ENCODE measurements around the gene RNFT2.
"Not testable (repeated sequence)": the region's sequence is repeated elsewhere in the genome, so short reads cannot be mapped to it uniquely, and the experiment has no call there.

The RNFT2 gene

DNA sequence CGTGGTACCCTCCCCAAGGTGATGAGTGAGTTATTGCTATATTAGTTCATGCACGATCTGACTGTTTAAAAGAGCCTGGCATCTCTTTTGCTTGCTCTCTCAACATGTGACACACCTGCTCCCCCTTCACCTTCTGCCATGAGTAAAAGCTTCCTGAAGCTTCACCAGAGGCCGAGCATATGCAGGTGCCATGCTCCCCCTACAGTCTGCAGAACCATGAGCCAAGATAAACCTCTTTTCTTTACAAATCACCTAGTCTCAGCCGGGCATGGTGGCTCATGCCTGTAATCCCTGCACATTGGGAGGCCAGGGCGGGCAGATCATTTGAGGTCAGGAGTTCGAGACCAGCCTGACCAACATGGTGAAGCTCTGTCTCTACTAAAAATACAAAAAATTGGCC lies 61.8 kb downstream of the RNFT2 start:
- DNase-seq, result no peak

DNA sequence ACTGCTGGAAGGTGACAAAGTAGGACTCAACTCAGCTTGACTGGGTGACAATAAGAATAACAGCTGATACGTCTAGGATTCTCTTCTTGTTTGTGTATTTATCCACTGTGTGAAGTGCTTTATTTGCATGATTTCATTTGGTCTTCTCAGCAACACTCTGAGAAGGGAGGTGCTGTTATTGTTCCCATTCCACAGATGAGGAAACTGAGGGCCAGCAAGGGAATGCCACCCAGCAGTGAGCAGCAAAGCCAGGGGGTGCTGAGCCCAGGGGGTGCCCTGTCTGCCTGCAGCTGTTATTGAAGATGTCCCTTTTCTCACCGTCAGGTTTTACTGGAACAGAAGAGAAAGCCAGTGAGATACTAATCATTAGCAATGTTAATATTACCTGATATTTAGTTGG lies 62.8 kb downstream of the RNFT2 start:
- DNase-seq, result no peak

DNA sequence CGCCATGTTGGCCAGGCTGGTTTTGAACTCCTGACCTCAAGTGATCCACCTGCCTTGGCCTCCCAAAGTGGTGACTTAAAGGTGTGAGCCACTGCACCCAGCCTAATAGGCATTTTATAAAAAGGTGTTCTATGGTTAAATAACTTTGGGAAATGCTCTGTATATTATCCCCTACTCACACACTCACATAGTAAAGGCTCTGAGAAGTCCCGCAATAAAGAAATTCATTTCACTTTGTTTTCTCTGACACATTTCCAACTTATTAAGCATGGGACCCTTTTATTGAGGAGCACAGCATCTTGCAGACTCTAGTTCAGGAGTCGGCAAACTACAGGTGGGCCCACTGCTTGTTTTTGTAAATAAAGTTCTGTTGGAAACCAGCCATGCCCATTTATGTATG lies 63.9 kb downstream of the RNFT2 start:
- DNase-seq, result no peak

DNA sequence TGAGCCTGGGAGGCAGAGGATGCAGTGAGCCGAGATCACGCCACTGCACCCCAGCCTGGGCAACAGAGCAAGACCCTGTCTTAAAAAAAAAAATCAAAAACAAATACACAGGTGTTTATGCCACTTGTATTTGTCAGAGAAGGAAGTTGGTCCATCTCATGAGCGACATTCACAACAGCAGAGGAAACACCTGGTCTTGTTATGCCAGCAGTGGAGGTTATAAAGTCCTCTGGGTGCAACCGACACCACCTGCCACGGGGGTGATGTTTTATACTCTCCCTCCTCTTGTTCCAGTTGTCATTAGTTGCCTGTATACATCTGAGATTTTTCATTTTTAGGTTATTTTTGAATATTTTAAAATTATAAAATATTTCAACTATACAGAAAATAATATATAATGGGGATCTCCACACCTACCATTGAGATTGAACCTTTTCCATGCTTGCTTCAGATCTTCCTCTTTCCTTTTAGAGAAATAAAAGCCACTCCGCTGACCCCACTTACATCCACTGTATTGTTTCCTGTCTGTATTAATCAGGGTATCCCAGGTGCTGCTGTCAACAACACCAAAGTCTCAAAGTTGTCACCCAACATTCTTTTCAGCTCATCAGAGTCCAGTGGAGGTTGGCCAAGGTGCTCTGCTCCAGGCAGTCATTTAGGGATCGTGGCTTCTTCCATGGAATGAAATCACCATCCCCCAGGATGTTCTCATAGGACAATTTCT lies 65.1 kb downstream of the RNFT2 start:
- no peak for DNase-seq

DNA sequence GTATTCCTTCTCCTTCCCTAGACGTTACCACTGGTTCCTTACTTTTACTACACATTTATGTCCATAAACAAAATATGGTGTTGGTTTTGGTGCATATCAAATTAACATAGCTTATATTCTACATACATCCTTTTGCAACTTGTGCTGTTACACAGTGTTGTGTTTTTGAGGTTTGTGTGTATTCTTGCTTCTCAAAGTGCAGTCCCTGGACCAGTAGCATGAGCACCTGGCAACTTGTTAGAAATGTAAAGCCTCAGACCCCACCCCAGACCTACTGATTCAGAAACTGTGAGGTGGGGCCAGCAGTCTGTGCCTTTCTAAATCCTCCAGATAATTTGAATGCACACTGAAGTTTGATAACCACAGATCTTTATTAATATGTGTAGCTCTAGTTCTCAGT lies 65.9 kb downstream of the RNFT2 start:
- DNase-seq, result no peak

DNA sequence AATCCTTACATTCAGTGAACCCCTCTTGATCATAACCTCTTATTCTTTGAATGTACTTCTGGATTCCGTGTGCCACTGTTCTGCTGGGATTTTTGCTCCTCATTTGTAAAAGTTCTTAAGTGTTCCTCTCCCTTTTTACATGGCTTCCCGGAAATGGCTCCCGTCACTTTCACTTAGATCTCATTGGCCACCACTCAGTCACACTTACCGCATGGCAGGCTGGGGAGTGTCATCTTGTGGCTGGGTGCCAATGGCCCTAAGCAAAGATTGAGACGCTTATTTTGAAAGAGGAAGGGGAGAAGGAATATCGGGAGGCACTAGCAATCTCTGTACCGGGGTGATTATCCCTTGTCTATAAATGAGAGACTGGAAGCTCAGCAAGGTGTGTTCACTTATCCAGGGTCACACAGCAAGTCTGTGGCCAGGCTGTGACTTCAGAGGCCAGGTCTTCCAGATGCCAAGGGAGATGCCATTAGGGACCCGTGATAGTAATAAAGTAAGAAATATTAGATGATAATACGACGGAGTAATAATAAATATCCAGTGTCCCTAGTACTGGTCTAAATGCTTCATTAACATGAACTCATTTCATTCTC lies 68.8 kb downstream of the RNFT2 start:
- DNase-seq, result no peak

DNA sequence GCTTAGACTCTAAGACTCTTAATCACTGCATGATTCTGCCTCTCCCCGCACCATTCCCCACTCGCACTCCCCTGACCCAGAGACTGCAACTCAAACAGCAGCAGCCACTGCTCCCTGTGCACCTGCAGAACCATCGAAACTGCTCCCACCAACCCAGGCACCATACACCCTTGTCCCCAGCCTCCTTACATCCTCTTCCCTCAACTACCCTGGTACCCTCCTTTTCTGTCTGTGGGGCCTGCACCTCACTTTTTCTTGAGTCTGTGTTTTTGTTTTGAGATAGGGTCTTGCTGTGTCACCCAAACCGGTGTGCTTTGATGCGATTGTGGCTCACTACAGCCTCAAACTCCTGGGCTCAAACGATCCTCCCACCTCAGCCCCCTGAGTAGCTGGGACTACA lies 69.4 kb downstream of the RNFT2 start:
- no peak for DNase-seq

DNA sequence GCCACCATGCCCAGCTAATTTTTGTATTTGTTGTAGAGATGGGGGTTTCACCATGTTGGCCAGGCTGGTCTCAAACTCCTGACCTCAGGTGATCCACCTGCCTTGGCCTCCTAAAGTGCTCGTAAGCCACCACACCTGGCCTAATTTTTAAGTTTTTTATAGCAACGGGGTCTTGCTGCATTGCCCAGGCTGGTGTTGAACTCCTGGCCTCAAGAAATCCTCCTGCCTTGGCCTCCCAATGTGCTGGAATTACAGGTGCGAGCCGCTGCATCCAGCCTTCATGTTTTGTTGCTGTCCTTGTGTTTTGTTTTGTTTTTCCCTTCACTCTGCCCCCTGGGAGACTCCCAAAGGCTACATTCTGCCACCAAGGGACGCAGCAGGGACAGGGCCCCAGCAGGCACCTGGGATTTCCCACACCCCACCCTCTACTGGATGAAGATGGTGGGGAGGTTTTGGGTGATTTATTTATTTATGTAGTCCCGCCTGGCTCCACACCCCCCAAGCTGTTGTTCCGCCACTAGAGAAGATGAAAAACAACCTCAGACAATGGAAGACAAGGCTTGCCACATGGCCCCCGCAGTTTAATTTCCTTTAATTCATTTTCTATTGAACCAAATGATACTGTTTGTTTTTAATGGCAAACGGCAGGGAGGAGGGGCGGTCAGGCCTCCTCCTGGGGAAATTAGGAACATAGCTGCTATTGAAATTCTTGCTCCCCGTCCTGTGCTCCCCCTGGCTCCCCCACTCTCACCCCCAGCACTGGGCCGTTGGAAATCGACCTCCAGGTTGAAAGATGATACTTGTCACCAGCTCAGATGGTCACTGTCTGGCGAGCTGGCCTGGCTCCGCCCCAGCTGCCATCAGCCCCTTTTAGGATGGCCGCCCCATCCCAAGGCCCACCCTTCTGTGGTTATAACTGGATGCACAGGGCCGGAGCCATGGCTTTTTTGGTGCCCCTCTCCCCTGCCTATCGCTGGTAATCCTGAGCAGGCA lies 70.3 kb downstream of the RNFT2 start:
- DNase-seq, result no peak

DNA sequence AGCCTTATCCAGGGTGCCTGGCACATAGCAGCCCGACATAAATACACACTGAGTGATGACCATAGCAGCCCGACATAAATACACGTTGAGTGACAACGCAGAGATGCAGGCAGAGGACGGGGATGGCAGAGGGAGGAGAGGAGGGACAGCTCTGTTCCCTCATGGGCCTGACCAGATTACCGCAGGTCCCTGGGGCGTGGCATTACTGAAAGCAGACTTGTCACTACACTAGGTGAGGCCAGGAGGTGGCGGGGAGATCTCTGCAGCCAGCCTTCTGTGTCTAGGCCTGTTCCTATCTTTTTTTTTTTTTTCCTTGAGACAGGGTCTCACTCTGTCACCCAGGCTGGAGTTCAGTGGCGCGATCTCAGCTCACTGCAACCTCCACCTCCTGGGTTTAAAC lies 74.1 kb downstream of the RNFT2 start:
- DNase-seq, result no peak

DNA sequence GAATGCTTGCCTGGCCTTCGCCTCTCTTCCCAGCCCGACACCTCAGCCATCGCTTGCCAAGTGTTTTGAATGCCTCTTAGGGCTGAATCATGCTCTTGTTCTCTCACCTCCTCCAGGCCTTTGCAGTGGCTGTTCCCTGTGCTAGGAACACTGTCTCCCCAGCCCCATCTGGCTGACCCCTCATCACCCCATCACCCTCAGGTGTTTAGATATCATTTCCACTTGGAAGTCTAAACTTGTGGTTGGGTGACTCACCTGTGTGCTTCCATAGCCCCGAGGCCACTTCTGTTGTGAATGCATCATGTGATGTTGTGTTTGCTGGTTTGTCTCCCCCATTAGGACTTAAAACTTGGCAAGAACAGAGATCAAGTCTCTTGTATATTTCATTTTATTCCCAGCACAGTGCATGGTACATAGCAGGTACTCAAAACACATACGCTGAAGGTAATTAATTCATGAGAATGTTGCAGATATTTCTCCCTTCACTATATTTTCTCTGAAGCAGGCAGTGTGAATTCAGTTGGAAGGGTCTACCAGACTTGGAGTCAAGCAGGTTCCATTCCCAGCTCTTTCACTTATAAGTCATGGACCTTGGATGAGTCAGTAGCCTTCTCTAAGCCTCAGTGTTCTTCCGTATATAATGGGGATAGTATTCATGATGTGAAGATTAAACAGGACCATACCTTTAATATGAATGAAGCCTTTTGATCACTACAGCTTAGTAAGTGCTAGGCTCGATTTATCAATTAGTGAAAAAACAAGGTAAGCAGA lies 75.3 kb downstream of the RNFT2 start:
- DNase-seq, result no peak

DNA sequence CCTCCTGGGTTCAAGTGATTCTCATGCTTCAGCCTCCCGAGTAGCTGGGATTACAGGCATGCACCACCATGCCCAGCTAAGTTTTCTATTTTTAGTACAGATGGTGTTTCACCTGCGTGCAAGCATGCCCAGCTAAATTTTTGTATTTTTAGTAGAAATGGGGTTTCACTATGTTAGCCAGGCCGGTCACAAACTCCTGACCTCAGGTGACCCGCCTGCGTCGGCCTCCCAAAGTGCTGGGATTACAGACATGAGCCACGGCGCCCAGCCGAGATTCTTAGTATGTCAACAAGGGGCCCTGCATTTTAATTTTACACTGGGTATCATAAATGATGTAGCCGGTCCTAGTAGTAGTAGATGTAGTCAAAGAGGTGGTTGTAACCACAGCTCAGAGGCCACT lies 76.7 kb downstream of the RNFT2 start:
- not testable (repeated sequence) for DNase-seq

DNA sequence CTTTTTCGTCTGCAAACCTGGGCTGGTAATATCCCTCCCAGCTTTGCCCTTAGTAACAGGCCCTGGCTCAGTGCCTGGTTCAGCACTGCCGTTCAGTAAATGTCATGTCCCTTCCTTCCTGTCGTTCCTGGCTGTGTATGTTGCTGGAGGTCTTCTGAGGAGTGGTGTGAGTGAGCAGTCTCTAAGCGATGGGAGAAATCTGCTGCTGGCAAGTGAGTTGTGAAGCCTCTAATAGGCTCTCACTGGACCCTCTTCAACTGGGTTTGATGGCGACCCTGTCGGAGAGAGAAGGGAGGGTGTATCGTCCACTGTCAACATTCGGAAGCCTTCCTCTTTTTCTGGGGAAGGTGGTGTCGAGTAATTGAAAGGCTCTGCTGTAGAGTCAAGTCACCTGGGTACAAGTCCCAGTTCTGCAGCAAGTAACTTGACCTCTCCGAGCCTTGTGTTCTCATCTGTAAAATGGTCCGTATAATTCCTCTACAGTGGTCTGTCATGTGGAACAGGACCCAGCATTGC lies 80.3 kb downstream of the RNFT2 start:
- peak; percentile 9 for DNase-seq

DNA sequence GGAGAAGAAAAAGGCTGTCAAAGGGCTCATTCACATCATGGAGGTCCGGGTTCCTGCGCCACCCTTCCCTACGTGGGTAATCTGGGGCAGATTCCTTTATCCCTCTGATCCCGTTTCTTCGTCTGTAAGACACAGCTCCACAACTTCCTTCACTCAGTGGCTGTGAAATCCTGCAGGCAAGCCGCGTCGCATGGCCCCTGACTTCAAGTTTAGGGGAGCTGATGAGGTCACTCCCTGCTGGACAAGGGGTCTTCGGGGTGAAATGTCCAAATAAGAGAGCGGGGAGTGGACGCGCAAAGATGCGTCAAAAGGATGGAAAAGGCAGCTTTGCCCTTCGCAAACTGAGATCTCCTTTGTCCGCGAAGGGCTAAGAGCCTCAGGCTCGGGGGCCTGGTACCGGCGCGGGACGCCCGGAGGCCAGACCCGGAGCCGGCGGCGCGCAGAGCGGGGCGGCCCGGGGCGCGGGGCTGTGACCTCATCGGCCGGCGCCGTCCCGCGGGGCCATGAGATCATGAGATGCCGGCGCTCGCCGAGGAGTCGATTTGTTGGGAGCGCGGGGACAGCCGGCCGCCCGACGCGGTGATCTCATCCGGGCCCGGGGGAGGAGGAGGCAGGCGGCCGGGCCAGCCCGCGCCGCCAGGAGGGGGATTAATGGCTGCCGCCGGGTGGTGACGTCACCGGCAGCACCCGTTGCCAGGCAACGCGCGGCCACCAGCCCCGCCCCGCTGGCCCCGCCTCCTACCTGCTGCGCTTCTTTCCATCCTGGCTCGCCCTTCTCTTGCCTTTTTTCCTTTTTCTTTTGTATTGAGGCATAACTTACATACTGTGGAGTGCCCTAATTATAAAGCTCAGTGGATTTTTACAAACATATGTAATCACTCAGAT lies 81.1 kb downstream of the RNFT2 start:
- peak; percentile 91 for DNase-seq

DNA sequence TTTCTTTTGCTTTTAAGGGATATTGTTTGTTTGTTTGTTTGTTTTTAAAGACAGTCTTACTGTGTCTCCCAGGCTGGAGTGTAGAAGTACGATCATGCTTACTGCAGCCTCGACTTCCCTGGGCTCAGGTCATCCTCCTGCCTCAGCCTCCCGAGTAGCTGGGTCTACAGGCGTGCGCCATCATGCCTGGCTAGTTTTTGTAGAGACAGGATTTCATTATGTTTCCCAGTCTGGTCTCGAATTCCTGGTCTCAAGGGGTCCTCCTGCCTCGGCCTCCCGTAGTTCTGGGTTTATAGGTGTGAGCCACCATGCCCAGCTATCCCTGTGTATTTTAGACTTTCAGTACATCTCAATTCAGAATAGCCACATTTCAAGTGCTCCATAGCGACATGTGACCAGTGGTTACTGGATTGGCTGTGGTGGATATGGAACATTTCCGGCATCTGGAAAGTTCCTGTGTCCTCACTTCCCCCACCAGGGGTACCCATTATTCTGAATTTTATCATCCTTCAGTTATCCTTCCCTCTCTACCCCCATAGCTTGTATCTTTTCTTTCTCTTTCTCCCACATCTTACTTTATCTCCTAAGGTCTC lies 82.0 kb downstream of the RNFT2 start:
- DNase-seq, result no peak

DNA sequence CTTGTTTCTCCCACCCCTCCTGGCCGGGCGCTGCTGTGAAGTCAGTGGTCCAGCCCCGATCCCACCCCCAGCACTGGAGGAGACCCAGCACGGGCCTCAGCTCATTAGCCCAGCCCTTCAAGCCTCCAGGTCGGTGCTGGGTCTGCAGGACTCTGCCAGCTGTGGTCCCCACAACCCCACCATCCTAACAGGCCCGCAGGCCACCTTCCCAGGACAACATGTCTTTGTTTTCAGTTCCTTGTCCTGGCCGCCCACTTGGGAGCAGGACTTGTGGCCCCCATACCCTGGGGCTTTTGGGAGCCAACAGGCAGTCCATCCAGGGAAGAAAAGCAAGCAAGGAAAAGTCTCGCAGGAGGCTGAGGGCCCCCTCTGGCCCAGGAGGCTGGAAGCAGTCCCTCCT lies 83.2 kb downstream of the RNFT2 start:
- DNase-seq, result no peak

DNA sequence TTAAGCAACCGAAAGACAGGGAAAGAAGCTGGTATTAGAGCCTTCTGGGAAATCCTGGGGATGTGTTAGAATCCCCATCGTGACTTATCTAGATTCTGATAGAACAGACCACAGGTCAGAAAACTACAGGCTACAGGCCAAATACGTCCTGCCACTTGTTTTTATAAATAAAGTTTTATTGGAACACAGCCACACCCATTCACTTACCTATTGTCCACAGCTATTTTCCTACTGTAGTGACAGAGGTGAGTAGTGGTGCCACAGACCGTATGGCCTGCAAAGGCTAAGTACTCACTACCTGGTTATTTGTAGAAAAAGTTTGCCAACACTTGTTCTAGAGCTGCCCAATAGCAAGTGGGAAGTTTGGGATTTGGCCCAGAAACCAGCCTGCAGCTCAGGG lies 89.3 kb downstream of the RNFT2 start:
- DNase-seq, result no peak

DNA sequence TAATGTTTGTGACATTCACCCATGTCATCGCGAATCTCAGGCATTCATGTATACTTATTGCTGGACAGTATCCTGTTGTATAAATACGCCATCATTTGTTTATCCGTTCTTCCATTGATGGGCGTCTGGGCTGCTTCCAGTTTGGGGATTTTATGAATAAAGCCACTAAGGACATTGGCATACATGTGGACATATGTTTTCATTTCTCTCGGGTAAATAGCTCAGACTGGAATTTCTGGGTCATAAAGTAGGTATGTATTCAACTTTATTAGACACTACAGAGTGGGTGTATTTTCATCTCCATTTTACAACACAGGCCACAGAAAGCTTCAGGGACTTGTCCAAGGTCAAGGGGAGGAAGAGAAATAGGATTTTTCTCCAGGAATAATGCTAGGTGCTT lies 94.2 kb downstream of the RNFT2 start:
- no peak for DNase-seq

DNA sequence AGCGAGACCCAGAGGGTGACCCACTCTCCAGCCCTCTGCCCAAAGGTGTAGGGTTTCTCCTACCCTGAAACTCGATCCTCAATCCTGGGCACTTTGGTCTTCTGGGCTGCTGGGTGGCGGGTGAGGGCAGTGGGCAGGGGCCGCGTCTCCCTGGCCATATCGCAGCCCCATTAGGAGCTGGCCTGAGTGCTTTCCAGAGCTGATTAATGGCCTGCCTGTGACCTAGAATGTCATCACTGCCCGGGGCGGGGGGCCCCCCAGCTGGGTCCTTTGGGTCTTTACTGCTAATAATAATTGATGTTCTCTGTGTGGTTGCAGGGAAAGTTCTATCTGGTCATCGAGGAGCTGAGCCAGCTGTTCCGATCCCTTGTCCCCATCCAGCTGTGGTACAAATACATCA lies 95.4 kb downstream of the RNFT2 start:
- no peak for DNase-seq

DNA sequence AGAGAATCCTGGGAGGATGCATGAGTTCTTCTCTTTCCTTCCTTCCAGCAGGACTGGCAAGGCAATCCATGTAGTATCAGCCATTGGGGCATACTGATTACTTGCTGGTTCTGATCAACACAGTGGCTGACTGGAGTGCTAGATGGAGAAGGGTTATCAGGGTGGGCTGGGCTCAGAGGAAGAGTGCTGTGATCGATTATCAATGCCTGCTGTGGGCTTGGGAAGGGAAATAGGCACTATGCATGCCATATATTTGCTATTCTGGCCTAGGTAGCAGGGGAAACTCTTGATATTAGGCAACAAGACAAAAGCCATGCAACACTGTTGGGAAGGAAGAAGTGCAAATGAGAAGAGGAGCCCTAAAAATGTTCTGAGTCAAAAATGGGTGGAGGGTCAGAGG lies 97.4 kb downstream of the RNFT2 start:
- DNase-seq, result no peak

DNA sequence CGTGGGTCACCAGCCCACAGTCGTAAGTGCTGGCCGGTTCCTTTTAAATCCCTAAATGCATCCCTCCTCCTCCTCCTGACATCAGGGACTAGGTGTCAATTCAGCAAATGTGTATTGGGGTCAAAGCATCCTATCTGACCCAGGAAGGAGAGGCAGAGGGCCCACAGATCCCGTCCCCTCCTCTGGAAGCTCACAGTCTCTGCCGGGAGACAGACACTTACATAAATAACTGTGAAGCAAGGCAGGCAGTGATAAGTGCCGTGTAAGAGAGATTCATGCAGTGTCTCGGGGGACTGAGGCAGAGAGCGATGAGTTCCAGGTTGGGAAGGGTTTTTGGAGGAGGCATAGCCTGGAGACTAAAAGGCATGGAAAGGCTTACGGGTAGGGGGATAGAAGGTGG lies 99.0 kb downstream of the RNFT2 start:
- DNase-seq, result no peak

DNA sequence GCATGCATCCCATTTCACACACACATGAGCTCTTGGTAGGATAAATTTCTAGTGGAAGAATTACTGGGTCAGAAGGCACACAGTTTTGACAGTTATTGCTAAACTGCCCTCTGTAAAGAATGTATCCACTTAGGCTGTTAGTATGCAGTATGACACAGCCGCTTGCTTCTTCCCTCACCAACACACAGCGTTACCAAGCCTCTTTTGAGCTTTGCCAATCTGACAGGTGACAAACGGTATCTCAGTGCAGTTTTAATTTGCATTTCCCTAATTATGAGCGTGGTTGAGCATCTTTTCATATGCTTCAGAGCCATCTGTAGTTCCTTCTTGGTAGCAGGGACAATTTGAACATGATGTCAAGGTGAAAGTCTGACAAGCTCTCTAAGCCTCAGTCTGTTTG lies 100.2 kb downstream of the RNFT2 start:
- no peak for DNase-seq

All from central memory CD4-positive, alpha-beta T cell (primary cell).